Limb (tissue), 2 donors: Measurements from ENCODE around the gene DNAJB6.
"Not testable (repeated sequence)": the region's sequence is repeated elsewhere in the genome, so short reads cannot be mapped to it uniquely, and the experiment has no call there.

Experiments
- DNase-seq, 2 donors: peaks; one replicate each; pipeline ENCODE4 v3.0.0-alpha.2; 2016; ENCODE audit errors: extremely low spot score in 2 of 2

Gene DNAJB6

DNA sequence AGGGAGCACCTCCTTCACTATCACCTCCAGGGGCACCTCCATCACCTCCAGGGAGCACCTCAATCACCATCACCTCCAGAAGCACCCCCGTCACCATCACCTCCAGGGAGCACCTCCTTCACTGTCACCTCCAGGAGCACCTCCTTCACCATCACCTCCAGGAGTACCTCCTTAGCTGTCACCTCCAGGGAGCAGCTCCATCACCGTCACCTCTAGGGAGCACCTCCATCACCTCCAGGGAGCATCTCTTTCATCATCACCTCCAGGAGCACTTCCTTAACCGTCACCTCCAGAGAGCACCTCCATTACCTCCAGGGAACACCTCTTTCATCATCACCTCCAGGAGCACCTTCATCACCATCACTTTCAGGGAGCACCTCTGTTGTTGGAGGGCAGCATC lies 103.0 kb downstream of the DNAJB6 start:
- DNase-seq, result no peak

DNA sequence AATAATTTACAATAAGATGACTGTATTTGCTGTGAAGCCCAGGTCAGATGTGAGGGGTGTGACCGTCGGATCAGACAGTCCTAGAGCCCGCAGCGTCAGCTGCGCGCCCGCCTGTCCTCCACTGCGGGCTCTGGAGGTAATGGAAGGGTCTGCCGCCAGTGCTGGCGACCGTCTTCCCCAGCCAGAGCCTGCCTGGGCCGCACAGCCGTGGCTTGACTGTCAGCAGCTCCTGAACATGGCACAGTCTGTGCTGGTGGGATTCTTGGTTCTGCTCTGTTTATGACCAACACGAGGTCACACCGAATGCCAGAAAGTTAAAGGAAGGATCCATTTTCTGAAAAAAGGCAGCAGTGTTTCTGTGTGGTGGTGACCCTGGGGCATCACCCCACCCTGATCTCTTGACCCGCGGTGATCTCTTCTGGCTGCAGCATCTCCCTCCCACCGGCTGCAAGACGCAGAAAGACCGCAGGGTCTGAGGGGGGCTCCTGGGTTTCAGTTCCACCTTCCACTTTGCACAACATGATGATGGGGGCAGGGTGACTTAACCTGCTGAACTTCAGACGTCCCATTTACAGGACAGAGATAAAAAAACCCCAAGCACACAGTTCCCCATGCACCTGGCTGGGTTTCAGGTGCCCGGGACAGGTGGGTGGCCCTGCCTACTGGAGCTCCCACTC lies 103.7 kb downstream of the DNAJB6 start:
- no peak for DNase-seq

DNA sequence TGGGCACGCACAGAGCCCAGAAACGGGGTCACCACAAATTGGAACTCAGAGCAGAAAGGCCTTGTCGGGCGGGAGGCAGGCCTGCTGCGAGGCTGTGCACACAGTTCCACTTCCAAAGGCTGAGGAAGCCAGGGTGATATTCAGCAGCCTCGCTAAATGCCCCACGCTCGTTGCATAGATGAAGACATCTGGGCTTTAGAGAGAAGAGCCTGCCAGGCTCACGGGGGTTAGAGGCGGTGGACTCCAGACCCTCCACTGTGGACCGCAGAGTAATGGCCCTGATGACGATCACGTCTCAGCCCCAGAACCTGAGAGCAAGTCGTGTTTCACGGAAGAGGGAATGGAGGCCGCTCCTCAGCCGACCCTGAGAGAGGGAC lies 104.2 kb downstream of the DNAJB6 start:
- DNase-seq, result no peak

DNA sequence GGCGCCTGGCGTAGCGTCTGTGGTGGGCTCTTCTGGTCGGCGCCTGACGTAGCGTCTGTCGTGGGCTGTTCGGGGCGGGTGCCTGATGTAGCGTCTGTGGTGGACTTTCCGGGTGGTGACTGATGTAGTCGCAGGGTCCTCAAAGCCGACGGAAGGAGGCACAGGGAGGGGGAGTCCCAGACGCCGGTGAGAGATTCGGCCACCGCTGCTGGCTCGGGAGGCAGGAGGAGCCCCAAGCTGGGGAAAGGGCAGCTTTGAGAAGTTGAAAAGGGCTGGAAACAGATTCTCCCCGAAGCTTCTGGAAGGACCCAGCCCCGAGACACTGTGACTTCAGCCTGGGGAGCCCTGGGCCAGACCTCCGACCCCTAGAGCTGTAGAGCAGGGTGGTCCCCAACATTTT lies 105.7 kb downstream of the DNAJB6 start:
- DNase-seq, result no peak

DNA sequence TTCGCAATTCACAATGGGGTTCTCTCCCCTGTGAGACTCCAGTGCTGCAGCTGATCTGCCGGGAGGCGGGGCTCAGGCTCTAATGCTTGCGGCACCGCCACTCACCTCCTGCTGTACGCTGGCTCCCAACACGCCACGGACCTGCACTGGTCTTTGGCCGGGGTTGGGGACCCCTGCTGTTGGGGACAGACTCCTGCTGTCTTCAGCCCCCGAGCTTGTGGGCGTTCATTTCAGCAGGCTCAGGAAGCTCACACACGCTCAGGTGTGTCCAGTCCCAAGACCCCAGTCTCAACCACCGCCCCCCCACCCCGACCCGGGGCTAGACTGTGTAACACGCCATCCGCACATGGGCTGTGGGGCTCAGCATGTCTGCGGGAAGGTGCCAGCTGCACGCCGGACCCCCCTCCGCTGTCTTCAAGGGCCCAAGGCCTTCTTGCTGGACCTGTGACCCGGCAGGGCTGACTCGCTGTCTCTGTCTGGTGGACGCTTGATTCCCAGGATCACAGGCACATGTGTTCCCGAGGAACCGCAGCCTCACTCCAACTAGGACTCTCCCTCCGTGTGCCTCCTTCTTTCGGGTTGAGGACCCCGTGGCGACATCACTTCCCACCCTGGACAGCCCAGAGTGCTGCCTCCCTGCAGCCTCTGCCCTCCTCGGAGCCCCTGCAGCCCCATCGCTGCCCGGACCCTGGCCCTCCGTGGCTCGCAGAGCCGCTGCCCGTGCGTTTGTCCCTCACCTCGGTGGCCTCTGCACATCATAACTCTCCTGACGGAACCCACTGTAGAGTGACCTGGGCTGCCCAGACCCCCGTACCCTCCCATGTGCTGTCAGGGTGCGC lies 106.4 kb downstream of the DNAJB6 start:
- DNase-seq, result peak in 1 of 2 donors; percentile 12

DNA sequence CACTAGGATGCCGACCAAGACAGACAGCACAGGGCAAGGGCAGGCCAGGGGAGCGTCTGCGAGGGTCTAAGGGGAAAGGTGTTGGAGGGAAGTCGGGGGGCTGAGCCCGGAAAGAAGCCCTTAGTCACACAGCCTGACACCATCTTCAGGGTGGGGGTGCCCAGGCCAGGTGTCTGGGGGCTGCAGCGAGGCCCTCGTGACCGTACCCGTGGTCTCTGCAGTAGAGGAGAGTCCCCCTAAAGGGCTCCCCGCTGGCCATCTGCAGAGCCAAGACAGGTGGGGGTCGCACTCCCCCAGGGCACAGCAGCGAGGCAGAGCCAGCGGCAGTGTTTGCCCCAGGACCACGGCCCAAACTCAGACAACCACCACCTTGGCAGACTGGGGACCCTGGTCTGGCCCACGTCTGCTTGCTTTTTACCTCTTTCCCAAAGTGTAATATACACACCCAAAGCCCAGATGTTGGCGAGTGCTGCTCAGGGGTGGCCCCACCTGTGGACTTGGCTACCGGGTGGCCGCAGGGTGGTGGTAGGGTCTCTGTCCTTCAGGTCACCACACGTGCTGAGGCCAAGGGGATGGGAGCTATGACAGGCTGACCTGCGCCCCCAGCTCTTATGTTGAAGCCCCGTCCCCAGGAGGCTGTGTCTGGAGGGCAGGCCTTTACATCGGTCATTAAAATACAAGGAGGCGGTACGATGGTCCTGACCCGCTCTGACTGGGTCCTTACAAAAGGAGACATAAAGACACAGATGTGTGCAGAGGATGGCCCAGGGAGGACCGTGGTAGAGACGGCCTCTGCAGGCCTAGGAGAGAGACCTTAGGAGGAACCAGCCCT lies 107.4 kb downstream of the DNAJB6 start:
- DNase-seq, result peak in 1 of 2 donors; percentile 15

DNA sequence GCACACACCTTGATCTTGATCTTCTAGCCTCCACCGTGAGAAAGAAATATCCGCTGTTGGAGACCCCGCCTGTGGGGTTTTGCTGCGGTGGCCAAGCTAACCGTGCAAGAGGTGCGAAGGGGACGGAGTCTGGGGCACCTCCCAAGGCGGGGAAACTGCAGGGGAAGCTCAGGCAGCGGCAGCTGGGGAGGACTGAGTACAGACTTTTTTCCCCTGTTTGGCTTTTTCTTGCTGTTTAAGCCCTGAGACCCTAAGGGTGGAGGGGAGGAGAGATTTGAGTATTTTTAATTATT lies 108.0 kb downstream of the DNAJB6 start:
- peak in 1 of 2 donors; percentile 6 for DNase-seq

DNA sequence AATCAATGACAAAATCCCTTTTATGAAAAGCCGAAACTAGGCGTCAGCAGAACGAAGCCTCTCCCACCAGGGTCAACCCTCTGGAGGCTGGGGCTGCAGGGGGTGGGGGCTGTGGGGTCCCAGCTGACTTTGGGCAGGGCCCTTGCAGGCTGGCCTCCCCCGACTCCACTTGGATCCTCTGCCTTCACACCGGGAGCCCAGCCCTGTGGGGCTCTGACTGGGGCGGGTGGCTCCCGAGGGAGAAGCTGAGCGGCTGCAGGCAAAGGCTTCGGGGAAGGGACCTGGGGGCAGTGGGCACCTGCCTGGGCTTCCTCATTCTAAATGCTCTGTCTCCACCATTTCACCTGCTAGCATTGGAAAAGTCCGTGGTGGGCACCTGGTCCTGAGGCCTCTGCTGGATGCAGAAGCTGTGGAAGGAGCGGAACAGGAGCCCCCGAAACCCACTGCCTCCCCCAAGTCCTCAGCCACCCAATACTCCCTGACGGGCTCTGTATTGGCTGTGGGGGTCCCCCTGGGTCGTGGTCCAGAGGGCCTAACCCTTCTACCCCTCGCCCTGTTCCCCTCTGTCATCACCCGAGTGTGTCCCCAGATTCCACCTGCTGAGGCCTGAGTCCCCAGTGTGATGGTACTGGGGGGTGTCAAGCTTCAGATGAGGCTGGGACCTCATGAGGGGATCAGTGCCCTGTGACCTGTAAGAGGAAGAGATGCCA lies 108.6 kb downstream of the DNAJB6 start:
- DNase-seq, result peak in 1 of 2 donors; percentile 14

DNA sequence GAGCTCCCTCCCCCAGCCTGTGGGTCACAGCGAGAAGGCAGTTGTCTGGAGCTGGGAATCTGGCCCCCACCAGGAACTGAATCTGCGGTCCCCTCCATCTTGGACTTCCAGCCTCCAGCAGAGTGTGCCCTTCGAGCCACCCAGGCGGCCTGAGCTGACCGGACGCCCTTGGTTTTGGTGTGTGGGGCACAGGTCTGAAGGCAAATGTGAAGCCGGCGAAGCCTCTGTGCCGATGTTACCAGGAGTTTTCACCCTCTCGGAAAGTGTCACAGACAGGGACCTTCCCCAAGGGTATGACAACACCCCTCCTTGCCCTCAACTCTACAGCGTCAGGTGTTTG lies 109.1 kb downstream of the DNAJB6 start:
- peak in 1 of 2 donors; percentile 6 for DNase-seq

DNA sequence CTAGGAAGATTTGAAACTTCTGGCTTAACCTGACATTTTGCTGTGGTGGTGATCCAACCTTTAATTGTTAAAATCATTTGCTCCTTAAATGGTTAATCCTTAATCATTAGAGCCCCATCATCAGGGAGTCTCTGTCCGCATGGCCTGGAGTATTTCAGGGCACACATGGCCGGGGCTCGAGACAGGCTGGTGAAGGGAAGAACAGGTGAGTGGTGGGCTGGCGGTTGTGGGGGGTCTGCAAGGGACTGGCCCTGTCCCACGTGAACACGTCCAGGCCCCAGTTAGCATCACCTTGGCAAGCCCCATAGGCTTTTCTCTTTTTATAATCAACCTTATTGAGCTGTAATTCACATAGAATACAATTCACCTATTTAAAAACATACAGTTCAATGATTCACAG lies 109.5 kb downstream of the DNAJB6 start:
- DNase-seq, result no peak

DNA sequence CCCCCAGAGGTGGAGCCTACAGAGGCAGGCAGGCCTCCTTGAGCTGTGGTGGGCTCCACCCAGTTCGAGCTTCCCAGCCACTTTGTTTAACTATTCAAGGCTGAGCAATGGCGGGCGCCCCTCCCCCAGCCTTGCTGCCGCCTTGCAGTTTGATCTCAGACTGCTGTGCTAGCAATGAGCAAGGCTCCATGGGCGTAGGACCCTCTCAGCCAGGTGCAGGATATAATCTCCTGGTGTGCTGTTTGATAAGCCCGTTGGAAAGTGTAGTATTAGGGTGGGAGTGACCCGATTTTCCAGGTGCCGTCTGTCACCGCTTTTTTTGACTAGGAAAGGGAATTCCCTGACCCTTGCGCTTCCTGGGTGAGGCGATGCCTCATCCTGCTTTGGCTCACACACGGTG lies 117.2 kb downstream of the DNAJB6 start:
- not testable (repeated sequence) for DNase-seq

DNA sequence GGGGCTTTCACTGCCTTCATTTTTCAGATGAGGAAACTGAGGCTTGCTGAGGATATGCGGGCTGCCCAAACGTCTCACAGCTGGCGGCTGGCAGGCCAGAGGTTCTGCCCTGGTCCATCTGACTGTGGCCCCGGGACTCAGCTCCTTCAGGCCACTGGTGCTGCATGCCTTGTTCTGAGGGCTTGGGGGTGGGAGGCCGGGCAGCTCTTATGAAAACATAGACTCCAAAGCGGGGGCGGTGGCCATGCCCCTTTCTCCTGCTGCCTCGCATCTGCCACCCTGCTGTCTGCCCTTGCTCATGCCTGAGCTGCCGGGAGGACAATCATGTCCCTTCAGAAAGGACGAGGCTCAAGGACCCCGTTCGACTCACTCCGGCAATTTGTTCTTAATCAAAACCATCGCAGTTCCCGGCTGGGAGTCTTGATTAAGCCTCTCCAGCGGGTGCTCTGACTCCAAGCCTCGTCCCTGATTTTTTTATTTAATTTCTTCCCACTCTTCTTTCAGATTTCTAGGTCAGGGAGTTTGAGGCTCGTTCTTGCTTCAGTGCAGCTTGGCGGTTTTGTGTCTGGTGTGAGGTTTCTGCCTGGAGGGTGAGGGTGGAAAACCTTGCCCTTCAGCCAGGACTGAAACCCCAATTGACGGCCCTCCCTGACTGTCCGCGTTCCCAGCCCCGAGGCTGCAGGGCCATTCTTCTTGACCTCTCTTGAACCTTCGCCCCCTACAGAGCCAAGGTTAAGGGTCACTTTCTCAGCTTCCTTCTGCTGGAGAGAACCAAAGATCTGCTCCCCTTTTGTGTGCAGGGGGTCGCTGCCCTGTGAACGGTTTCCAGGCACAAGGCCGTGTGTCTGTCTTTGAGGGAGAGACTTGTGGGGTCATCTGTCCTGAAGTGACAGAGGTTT lies 120.8 kb downstream of the DNAJB6 start:
- DNase-seq, result peak in 1 of 2 donors; percentile 23

DNA sequence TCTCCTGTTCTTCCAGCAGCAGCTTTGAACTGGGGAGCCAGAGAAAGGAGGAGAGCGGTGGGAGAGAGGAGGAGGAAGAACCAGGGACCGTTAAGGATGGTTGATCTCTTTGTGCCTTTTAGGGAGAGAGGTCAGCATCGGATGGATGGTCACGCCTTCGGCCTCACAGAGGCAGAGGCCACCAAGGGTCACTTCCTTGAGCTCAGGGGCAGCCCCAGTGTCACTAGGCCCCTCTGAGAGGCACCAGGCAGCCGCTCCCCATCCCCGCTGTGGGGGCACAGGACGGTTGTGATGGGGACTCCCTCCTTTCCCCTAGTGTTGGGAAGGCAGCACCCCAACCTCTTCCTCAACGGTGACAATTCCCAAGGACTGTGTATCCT lies 121.4 kb downstream of the DNAJB6 start:
- DNase-seq, result peak in 1 of 2 donors; percentile 9

DNA sequence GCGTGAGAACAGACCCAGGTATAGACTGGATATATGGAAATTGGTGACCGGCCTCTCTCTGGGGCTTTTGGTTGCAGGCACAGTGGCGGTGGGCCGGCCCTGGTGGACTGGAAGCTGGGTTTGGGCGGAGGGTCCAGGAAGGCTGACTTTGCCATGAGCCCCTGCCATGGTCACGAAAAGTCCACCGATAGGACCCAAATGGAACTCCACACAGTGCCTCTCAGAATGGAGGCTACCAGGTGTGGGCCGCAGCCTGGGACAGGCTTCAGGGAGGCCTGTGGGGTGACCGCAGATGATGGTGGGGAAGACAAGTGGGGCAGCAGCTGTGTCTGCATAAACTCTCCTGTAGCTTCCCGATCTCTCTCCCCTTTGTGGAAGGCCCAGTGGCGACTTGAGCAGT lies 123.2 kb downstream of the DNAJB6 start:
- peak in 1 of 2 donors; percentile 18 for DNase-seq

DNA sequence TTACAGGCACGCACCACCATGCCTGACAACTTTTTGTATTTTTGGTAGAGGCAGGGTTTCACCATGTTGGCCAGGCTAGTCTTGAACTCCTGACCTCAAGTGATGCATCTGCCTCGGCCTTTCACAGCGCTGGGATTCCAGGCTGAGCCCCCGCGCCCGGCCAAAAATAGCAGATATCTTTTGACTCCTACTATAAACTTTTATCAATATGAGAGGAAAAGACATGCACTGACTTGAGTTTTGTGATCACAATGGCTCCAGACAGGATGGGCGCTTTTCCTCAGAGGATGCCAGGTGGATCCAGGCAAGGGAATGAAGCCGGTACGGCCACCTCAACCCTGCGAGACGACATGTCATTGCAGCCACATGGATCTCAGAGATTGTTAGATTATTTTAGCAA lies 123.9 kb downstream of the DNAJB6 start:
- no peak for DNase-seq

DNA sequence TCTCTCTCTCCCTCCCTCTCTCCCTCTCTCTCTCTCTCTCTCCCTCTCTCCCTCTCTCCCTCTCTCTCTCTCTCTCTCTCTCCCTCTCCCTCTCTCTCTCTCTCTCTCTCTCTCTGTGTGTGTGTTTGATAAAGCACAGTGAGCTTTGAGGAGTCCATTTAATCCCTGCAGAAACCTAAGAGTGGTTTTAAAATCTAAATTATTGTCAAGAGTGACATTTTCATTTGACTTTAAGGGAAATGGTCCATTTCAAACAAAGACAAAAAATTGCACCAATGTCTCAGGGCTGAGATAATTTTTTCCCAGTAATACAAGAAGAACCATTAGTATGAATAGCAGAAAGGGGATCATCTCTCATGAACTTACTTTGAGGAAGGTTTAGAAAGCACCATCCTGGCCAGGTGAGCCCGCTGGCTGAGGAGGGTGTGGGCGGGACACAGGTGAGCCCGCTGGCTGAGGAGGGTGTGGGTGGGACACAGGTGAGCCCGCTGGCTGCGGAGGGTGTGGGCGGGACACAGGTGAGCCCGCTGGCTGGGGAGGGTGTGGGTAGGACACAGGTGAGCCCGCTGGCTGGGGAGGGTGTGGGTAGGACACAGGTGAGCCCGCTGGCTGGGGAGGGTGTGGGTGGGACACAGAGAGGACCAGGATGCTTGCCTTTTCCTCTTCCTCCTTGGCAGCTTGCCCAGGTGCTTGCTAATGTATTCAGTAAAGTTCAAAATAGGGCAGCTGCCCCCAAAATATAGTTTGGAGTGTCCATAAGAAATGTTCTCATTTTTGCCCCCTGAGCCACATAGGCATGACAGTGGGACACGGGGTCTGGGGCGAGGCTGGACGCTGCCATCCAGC lies 125.0 kb downstream of the DNAJB6 start:
- no peak for DNase-seq

DNA sequence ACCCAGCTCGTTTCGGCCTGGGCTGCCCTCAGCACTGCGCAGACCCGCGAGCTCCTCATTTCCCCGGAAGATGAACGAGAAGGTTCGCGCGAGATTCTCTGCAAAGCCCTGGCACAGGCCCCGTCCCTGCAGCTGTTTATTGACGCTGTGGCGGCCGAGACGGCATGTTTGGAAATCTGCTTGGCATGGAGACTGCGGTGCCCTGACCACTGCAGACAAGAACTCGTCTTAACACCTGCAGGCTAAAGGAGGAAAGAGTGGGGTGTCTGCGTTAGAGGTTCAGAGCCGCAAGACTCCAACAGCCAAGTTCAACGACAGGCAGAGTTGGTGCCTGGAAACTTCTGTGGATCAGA lies 125.6 kb downstream of the DNAJB6 start:
- no peak for DNase-seq

DNA sequence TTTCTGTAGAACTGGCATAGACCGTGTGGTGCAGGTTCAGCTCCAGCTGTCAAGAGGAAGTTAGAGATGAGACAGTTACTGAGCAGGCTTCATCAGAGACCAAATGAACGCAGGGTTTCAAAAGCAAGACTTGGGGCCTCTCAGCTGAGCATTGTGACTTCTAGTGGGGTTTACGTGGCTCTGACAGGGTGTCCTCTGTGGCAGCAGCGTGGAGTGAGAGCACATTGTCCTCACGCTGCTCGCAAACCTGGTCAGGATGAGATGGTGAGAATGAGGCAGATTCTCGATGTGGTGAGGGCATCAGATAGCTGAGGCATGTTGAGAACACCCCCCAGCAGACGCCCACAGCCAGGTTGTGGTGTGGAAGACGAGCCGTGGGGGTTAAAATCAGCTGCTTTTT lies 126.0 kb downstream of the DNAJB6 start:
- no peak for DNase-seq

DNA sequence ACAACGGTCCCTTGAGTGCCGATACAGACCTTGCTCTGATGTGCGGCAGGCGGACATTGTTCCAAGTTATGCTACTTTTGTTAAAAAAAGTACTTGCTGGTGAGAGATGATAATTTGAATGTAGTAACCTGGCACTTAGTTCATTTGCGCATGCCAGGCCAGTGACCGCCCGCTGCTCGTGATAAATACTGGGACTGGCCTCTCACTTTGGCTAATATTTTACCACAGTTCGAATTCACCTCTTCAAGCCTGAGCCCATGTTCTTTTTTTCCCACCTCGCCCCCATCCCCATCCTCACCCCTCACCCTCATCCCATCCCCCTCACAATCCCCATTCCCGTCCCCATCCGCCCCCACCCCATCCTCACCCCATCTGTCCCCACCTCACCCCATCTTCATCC lies 126.4 kb downstream of the DNAJB6 start:
- DNase-seq, result no peak
